Measurements from ENCODE around the gene CYP27B1.
"Not testable (repeated sequence)": the region's sequence is repeated elsewhere in the genome, so short reads cannot be mapped to it uniquely, and the experiment has no call there.

CYP27B1 gene

GRCh38 chr12:57722716-57723629 lies 43.9 kb downstream of the CYP27B1 start:
- DNase-seq (ENCODE audit: low read depth), result no peak

GRCh38 chr12:57721846-57722608 lies 44.9 kb downstream of the CYP27B1 start:
- not testable (repeated sequence) for DNase-seq (ENCODE audit: low read depth)

- DNase-seq (ENCODE audit: low read depth), result no peak
Observed at GRCh38 chr12:57720606-57721595, 46.0 kb downstream of the CYP27B1 start.

- DNase-seq (ENCODE audit: low read depth), result no peak
Observed at GRCh38 chr12:57719777-57720605, 46.9 kb downstream of the CYP27B1 start.

GRCh38 chr12:57718641-57719528 lies 48.0 kb downstream of the CYP27B1 start:
- no peak for DNase-seq (ENCODE audit: low read depth)

GRCh38 chr12:57717846-57718640 lies 48.8 kb downstream of the CYP27B1 start:
- DNase-seq (ENCODE audit: low read depth), result no peak

- DNase-seq (ENCODE audit: low read depth), result no peak
Observed at GRCh38 chr12:57717131-57717530, 49.7 kb downstream of the CYP27B1 start.

- no peak for DNase-seq (ENCODE audit: low read depth)
Observed at GRCh38 chr12:57716305-57716704, 50.6 kb downstream of the CYP27B1 start.

GRCh38 chr12:57715786-57716185 lies 51.1 kb downstream of the CYP27B1 start:
- no peak for DNase-seq (ENCODE audit: low read depth)

GRCh38 chr12:57715036-57715748 lies 51.7 kb downstream of the CYP27B1 start:
- not testable (repeated sequence) for DNase-seq (ENCODE audit: low read depth)

- DNase-seq (ENCODE audit: low read depth), result no peak
Observed at GRCh38 chr12:57713209-57713608, 53.7 kb downstream of the CYP27B1 start.

GRCh38 chr12:57712701-57713100 lies 54.2 kb downstream of the CYP27B1 start:
- DNase-seq (ENCODE audit: low read depth), result no peak
